ENCODE results near the gene DPM2.

Gene DPM2

DNA sequence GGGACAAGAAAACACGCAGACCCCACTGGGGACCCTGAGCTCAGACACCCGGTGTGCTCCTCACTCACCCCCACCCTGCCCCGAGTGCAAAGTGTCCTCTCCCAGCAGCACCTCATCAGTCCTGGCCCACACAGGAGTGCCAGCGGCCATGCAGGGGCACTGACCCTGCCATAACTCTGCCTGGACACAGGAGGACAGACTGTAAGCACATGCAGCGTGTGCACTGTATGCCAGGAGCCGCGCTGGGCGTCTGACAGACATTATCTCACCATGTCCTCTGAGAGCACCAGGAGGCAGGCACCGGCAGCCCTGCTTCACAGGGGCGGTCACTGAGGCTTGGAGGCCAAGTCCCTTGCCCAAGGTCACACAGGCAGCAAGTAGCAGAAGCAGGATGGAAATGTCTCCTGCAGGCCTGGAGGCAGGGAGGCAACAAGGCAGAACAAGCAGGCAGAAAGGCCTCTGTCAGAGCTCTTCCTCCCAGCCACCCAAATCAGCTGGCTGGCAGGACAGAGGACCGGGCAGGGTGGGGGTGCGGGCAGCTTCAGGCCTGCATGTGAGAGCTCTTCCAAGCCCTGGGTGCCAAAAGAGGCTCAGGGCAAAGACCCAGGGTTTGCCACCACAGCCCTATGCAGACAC is 34.7 kb upstream of the DPM2 start:
- DNase-seq: no peak

DNA sequence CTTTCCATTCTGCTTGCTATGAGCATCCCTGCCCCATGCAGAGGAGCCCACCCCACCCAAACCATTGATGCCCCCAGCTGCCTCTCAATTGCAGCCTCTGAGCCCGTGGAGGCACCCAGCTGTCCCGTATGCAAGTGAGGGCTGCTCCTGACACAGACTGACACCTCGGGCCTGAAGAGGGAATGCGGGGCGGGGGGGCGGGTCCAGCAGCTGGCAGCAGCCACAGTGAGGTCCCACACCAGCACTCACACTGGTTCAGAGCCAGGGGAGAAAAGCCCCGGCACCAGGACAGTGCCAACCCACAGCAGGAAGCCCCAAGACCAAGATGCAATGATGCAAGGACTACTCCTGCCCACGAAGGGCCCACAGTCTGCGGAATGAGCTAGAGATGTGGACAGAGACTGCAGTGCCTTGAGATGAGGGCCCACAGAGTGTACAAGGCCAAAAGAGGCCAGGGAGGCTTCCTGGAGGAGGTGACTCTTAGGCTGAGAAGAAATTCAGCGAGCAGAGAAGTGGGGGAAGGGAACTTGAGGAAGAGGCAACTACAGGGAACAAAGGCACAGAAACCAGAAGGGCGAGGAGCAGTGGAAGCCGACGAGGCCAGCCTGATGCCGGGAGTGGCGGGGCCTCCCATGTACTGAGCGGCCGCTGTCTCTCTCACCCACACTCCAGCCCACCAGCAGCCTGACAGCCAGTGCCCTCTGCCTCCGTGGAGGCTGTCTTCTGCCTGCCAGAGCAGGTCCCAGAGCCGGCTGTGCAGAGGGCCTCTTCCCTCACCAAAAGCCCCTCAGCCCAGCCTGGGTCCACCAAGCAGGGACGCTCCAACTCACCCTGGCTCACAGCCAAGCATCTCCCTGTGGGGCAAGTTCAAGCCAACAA is 33.9 kb upstream of the DPM2 start:
- DNase-seq: peak; percentile 64

DNA sequence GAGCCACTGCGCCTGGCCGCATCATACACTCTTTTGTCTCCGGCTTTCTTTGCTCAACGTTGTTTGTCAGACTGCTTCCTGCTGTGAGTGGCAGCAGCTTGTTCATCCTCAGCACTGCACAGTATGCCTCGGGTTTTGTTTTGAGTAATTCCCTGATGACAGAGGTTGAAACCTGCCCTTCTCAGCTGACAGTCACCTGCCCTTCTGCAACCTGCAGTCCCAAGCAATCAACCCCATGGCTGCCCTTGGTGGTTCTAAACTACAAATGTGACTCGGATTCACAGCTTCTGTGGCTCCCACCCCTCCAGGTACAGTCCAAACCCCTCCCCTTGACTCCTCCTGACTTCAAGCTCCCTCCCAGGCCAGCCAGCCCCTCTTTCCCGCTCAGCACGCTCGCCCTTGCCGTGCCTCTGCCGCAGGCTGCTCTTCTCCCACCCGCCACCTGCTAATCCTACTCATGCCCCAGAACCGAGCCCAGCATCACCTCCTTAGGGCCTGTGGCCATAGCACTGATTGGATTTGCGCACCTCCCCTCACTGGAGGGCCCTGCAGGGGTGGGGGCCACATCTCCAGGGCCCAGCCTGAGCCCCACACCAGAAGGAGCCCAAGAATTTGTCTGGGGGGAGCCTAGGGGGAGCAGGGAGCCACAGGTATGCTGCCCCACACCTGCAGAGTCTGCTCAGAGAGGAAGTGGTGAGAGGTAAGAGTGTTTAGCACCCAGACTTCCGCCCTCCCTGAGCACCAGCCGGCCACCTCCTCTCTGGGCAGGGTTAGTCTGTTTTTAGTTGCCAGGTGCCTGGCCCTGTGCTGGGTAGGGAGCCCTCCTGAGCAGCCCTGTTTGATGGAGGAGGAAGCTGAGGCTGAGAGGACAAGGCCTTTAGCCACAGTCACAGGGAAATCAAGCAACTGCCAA is 33.0 kb upstream of the DPM2 start:
- no peak for DNase-seq

DNA sequence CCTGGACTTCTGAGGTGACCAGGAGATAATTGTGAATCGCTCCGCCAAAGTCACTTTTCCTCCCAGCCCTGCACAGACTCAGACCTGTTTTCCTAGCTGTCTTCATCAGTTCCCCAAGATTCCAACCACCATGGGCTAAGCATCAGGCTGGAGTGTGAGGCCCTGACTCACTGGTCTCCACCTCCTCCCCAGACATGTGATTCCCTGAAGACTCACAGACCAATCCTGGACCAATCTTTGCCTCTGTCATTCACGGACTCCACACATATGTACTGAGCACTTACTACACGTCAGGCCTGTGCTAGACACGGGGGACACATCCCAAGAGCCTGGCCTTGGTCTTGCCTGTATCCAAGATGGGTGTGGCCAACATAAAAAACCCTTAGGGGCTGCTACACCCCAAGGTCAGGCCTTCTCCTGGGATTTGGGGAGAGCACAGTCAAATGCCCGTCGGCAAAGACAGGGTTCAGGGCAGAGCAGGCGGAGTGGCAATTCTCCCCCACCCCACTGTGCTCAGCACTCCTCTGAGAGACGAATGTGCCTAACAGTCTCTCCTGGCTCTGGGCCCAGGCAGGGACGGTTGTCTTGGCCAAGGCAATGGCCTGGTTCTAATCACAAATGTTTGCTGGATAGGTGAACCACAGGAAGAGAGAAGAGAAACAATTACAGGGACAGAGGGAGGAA is 31.2 kb upstream of the DPM2 start:
- no peak for DNase-seq

DNA sequence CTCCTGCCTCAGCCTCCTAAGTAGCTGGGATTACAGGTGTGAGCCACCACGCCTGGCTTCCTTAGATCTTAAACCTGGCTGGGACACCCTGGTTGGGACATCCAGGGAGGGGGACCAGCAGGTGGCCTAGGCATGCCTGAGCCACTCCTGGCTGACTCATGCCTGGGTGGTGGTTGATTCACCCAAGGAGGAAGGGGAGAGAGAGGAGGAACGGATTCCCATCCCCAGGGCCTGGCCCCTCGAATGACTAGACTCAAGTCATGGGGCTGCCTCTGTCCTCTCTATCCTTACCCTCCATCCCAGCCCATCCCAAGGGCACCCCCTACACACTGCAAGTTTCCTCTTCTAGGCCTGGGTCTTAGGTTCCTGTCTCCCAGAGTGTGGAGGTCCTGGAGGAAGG is 30.4 kb upstream of the DPM2 start:
- no peak for DNase-seq

DNA sequence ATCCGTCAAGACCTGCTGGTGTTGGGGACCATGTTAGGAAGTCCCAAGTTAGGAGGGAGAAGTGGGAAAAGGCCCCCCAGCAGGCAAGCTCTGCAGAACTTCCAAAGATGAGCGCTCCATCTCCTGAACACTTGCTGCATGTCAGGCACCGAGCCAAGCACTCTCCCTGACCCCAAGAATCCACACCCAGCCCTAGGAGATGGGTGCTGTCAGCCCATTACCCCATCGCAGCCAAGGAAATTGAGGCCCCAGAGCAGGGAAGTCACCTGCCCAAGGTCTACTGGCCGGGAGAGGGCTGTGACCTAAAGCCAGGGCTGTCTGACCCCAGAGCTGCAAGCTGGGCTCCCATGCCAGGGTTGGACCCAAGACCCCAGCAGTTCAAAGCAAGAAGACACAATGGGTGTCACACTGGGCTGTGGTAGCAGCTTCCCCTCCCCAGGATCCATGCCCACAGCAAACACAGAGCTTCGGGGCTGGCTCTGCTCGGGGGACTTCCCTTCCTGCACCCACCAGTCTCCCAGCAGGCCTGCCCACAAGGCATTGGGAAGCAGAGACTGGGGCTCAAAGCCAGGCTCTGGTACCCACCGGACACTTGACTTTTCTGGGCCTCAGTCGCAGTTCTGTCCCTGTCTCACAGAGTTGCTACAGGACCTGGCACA is 29.6 kb upstream of the DPM2 start:
- DNase-seq: no peak

DNA sequence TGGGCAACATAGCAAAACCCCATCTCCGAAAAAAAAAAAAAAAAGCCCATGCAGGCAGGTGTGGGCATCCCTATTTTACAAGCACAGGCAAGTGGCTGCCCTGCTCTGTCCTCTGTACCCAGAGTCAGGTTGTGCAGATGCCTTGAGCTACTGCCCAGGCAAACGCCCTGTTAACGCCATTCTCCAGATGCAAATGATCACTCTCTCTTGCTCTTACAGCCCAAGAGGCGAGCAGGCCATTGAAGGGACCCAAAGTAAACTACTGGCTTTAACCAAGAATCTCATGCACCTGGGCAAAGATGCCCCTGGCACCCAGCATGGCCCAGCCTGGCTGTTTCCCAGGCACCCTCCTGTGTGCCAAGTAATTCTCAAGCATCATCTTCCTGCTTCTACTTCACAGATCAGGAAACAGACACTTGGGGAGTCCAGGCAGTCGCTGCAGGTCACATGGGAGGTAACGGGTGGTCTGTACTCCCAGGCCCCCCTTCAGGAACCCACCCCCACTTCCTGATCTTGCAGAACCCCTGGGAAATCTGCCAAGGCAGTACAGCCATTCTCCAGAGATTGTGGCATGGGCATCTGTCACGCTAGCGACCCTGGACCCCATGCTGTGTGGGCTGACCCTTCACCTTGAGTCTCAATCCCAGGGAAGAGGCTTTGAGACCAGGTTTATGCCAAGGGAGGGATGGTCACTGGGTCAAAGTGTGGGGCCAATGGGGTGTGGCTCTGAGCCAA is 28.9 kb upstream of the DPM2 start:
- DNase-seq: no peak

DNA sequence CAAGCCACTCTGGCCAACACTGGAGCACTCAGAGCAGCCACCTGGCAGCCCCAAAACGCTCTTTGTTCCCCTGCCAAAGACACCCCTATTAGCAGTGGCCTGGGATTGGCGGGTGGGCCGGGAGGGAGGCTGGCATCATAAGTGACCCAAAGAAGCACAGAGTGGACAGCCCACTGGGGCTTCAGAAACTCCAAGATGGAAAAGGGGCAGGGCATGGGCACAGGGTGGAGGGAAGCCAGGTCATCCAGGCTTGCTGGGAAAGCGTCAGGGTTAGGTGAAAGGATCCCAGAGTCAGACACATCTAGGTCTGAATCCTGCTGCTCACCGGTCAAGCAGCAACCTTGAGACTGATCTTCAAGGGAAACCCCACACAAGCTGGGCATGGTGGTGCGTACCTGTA is 28.3 kb upstream of the DPM2 start:
- DNase-seq: no peak

DNA sequence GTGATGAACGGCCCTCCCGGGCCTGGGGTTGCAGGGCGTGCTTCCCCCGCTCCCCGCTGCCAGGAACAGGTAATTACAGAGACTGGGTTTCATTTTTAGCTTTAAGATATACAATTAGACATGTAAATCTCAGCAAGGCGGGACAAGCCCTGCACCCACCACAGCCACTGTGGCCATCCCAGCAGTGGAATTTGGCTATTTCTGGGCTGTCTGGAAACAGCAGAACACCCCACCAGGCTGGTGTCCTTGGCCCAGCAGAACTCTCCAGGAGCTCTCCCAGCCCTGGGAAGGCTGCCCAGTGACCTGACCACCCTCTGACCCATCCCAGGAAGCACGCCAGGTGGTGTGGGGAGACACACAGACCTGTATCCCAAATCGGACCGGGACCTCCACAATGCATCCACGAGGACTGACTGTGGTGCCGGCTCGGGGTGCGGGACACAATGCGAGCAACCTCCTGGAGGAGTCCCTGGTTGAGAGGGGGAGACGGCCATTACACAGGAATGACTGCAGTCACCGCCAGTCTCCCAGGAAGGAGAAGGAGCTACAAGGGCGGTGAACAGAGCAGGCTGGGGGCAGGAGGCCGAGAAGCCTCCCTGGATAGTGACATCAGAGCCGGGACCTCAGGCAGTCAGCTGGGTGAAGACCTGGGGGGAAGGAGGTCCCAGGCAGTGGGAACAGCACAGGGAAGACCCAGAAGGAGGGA is 25.9 kb upstream of the DPM2 start:
- DNase-seq: no peak

DNA sequence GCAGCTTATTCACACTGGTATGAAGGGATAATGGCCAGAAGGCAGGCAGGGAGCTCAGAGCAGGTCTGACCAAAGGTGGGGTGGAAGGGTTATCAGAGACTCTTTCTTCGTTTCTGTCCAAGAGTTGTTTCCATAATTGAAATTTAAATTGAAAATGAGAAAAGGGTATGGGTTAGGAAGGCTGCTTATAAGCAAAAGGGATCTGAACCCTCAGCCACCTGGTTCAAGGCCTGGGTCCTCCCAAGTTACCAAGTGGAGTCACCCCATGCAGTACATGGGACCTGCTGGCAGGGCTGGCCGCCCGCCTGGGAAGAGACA is 25.3 kb upstream of the DPM2 start:
- no peak for DNase-seq

DNA sequence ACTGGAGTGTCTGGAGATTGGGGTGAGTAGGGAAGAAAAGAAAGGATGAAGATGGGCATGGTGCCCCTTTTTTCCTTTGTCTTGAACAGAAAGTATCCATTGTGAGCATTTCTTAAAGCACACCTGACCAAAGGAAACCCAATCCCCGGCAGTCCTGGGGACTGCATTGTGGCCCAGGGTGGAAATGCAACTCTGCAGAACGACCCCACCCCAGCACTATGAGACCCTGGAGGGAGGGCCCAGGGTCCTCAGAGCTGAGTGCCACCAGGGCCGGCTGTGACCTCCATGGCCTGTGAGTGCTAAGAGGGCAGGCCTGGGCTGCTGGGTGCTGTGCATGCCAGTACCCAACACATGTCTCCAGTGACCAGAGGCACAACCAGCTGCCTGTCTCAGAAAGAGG is 24.6 kb upstream of the DPM2 start:
- DNase-seq: no peak

DNA sequence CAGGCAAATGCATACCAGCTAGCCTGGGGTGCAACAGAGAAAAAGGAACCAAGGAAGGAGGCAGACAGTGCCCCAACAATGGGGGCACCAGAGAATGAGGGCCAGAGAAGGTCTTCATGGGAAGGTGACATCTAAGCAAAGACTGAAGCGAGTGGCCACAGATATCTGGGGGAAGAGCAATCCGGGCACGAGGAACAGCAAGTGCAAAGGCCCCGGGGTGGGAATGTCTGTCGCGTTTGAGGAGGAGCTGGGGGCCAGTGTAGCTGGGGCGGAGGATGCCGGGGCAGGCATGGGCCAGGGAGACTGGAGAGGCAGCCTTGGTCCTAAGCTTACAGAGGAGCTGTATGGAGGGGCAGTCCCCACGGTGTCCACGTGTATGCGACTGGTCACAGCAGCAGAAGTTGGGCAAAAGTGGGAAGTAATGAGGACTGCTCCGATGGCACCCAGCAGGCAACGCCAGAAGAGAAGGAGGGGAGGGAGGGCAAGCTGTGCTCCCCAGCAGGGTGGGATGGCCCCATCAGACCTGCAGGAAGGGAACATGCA is 24.0 kb upstream of the DPM2 start:
- DNase-seq: no peak

DNA sequence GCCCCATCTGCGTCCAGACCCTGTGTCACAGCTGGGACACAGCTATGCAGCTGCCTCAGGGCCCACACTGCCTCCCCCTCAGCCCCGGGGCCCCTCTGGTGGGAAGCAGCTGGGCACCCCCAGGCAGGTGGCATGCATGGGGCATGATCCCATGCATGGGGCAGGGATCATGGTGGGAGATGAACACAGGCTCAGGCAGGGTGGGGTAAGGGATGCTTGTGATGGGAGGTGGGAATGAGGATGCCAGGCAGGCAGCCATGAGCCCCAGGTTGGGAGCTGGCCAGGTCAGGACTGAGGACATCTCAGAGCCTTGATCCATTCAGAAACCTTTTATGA is 23.5 kb upstream of the DPM2 start:
- no peak for DNase-seq

DNA sequence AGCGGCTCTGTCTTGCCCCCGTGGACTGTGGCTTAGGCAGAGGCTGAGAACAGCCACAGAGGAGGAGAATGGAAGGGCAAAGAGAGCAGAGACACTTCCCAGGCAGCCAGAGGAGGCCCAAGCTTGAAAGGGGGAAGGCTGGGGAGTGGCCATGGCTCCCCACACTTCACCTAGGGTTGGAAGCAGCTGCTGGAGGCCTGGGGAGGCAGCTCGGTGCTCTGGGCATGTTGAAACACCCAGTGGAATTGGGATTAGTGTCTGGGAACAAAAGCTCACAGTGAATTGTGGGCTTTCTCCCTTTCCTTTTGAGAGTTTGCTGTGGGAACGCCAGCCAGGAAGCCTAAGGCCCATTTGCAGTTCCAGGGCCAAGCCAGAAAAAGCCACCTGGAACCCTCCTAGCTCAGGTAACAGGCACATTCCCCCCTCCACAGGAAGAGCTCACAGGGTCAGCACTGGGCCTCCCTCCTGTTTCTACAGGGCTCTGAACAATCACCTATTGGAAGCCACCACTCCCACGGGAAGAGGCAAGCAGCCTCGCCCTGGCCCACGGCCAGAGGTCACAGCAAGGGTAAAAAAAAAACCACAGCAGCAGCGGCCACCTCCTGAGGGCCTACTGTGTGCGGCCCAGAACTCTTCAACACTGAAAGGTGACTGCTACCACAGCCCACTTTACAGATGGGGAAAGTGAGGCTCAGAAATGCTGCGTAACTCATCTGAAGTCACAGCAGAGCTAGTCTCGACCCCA is 22.9 kb upstream of the DPM2 start:
- no peak for DNase-seq

DNA sequence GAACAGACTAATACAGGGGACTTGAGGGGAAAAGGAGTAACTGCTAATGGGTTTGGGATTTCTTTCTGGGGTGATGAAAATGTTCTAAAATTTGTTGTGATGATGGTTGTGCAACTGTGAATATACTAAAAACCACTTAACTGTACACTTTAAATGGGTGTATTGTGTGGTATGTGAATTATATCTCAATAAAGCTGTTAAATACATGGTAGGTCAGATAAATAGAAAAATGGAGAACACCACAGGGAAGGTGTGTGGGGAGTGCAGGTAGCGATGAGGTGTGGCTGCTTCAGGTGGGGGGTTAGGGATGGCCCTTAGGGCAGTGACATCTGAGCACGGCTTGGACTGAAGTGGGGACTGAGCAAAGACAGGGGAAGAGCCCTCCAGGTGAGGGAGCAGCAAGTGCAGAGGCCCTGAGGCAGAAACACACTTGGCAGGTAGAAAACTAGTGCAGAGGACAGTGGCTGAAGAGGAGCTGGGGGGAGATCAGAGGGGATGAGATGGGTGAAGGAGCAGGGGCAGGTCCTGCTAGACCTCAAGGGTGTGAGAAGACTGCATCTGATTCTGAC is 22.3 kb upstream of the DPM2 start:
- DNase-seq: no peak

DNA sequence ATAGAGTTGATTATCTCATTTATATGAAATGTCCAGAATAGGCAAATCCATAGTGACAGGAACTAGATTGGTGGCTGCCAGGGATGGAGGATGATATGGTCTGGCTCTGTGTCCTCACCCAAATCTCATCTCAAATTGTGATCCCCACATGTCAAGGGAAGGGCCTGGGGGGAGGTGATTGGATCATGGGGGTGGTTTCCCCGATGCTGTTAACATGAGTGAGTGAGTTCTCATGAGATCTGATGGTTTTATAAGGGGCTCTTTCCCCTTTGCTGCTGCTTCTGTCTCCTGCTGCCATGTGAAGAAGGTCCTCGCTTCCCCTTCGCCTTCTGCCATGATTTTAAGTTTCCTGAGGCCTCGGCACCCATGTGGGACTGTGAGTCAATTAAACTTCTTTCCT is 21.7 kb upstream of the DPM2 start:
- no peak for DNase-seq

DNA sequence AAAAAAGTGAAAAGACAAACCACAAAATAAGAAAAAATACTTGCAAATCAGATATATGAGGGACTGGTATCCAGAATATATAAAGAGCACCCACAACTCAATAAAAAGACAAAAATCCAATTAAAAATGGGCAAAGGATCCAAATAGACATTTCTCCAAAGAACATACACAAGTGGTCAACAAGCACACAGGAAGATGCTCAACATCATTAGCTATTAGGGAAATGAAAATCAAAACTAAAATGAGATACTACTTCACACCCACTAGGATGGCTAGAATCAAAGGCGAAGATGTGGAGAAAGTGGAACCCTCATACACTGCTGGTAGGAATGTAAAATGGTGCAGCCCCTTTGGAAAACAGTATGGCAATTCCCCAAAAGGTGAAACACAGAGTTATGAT is 21.1 kb upstream of the DPM2 start:
- DNase-seq: no peak

DNA sequence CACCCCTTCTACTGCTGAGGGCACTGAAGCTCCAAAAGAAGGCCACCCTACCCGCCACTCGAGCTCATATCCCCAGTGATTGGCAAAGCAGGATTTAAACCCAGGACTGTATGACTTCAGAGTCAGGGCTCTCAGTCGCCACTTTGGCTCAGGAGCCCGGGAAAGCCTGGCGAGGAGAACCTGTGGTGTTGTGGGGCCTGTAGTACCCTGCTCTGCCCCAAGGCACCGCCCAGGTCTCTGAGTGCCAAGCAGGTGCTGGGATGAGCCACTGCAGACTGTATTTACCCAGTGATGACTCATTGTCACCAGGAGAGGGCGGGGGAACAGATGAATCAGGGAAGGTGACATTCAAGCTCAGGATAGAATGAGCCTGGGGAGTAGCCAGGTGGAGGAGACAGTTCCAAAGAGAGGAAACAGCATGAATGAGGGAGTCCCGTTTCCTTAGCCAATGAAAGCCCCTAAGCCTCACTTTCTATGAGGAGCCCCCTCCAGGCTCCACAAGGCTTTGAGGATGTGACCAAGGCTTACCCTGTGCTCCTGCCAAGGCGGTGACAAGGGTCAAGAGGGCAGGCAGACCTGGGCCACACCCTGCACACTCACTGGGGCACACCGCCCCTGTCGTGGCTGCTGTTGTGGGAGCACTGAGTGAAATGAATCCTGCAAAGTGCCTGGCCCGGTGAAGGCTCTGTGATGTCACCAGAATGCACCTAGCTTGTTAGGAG is 17.8 kb upstream of the DPM2 start:
- DNase-seq: peak; percentile 6

DNA sequence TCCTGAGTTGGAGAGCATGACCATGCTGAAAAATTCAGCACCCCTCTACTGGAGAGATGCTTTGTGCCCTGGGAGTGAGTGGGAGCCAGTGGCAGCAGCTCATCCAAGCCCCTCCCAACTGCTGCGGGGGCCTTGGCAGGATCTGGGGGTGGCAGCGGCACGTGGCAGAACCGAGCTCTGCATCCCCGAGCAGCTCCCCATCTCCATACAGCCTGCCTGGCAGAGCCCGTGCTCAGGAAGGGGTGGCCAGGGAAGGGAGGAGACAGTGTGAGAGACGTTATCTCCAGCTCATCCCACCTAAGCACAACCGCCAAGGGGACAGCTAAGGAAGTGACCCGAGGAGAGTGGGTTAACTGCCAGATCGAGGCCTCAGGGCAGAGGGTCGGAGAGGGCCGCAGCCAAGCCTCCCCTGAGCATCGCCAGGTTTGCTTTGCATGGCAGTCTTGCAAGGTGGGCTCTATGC is 17.2 kb upstream of the DPM2 start:
- no peak for DNase-seq
